Loucy (cell line): ENCODE results near the gene RNMT.
"Not testable (repeated sequence)": the region's sequence is repeated elsewhere in the genome, so short reads cannot be mapped to it uniquely, and the experiment has no call there.

Experiments used
- H2AFZ ChIP-seq: fragments of 200-600 bp; sonication (generic); 2 replicates; pipeline ENCODE4 v1.6.0; 2016; ENCODE audit warnings: antibody characterized with exemption, mild to moderate bottlenecking, low read length, moderate library complexity
- H3F3A ChIP-seq: fragments of 200-600 bp; 2 replicates; pipeline ENCODE4 v1.6.0; 2016; ENCODE audit warnings: antibody characterized with exemption, low read depth, mild to moderate bottlenecking
- H3K27me3 ChIP-seq: fragments of 200-600 bp; sonication (generic); 2 replicates; pipeline ENCODE4 v1.6.1; 2014; ENCODE audit warnings: low read length, mild to moderate bottlenecking; ENCODE audit not compliant: insufficient read depth, poor library complexity, severe bottlenecking
- H3K36me3 ChIP-seq: fragments of 200-600 bp; sonication (generic); 2 replicates; pipeline ENCODE4 v1.6.1; 2016; ENCODE audit warnings: low read length; ENCODE audit not compliant: insufficient read depth
- H3K4me1 ChIP-seq: fragments of 200-600 bp; sonication (generic); 2 replicates; pipeline ENCODE4 v1.5.1; 2014; ENCODE audit warnings: low read length, mild to moderate bottlenecking; ENCODE audit not compliant: insufficient read depth, poor library complexity, severe bottlenecking
- H3K4me2 ChIP-seq: fragments of 200-600 bp; sonication (generic); 2 replicates; pipeline ENCODE4 v1.6.0; 2014; ENCODE audit warnings: antibody characterized with exemption, low read length, low read depth, mild to moderate bottlenecking; ENCODE audit not compliant: poor library complexity, severe bottlenecking
- H3K4me3 ChIP-seq: fragments of 200-600 bp; sonication (generic); 2 replicates; pipeline ENCODE4 v1.5.1; 2014; ENCODE audit warnings: low read length, mild to moderate bottlenecking, mixed read lengths; ENCODE audit not compliant: poor library complexity, severe bottlenecking
- H3K79me2 ChIP-seq: fragments of 200-600 bp; sonication (generic); 2 replicates; pipeline ENCODE4 v1.6.1; 2014; ENCODE audit warnings: low read length; ENCODE audit not compliant: insufficient read depth
- H3K9ac ChIP-seq: fragments of 200-600 bp; sonication (generic); 2 replicates; pipeline ENCODE4 v1.6.0; 2014; ENCODE audit warnings: mild to moderate bottlenecking, low read depth, low read length, moderate library complexity; ENCODE audit not compliant: poor library complexity, severe bottlenecking
- H3K9me2 ChIP-seq: fragments of 200-600 bp; sonication (generic); replicated peaks from 2 replicates; pipeline ENCODE4 v1.6.1; 2016; ENCODE audit warnings: low read depth, low read length, mixed read lengths
- H3K9me3 ChIP-seq: fragments of 200-600 bp; sonication (generic); 2 replicates; pipeline ENCODE4 v1.6.1; 2014; ENCODE audit warnings: mild to moderate bottlenecking, antibody characterized with exemption, low read length, low read depth; ENCODE audit not compliant: insufficient read depth
- H4K20me1 ChIP-seq: fragments of 200-600 bp; sonication (generic); 2 replicates; pipeline ENCODE4 v1.6.0; 2014; ENCODE audit warnings: antibody characterized with exemption, low read length, mild to moderate bottlenecking; ENCODE audit not compliant: insufficient read depth, poor library complexity, severe bottlenecking
- EZH2phosphoT487 ChIP-seq: fragments of 200-600 bp; IDR thresholded peaks from 2 replicates; pipeline ENCODE4 v1.6.1; 2018; ENCODE audit warnings: antibody characterized with exemption, mild to moderate bottlenecking, moderate library complexity, borderline replicate concordance
- TF ChIP-seq, protein P1 (sequence below): fragments of 200-600 bp; sonication (generic); conservative IDR thresholded peaks from 2 replicates; pipeline ENCODE4 v1.5.1; 2014; ENCODE audit warnings: mild to moderate bottlenecking, antibody characterized with exemption, low read length

Gene RNMT

GRCh38 chr18:13684546-13684945, 41.9 kb upstream of the RNMT start:
- no peaks in the 10 kb centered on the region for H3K9me2 ChIP-seq
- TF ChIP-seq EZH2phosphoT487: no peak
- TF ChIP-seq, protein P1, sequence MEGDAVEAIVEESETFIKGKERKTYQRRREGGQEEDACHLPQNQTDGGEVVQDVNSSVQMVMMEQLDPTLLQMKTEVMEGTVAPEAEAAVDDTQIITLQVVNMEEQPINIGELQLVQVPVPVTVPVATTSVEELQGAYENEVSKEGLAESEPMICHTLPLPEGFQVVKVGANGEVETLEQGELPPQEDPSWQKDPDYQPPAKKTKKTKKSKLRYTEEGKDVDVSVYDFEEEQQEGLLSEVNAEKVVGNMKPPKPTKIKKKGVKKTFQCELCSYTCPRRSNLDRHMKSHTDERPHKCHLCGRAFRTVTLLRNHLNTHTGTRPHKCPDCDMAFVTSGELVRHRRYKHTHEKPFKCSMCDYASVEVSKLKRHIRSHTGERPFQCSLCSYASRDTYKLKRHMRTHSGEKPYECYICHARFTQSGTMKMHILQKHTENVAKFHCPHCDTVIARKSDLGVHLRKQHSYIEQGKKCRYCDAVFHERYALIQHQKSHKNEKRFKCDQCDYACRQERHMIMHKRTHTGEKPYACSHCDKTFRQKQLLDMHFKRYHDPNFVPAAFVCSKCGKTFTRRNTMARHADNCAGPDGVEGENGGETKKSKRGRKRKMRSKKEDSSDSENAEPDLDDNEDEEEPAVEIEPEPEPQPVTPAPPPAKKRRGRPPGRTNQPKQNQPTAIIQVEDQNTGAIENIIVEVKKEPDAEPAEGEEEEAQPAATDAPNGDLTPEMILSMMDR: no peak
- no peaks in the 10 kb centered on the region for H3K4me1 ChIP-seq
- no peaks in the 10 kb centered on the region for H3F3A ChIP-seq
- no peak overlapping the region for H2AFZ ChIP-seq
- H3K27me3 ChIP-seq: no peaks in the 10 kb centered on the region
- peaks cover 17% of the 10 kb centered on the region; the same call in 1 of the 2 replicates for H3K36me3 ChIP-seq
- H3K79me2 ChIP-seq: peaks cover 75% of the 10 kb centered on the region
- no peak overlapping the region for H3K4me2 ChIP-seq
- H3K9me3 ChIP-seq: no peaks in the 10 kb centered on the region
- no peak overlapping the region for H3K4me3 ChIP-seq
- H4K20me1 ChIP-seq: no peaks in the 10 kb centered on the region
- no peak overlapping the region for H3K9ac ChIP-seq

DNA sequence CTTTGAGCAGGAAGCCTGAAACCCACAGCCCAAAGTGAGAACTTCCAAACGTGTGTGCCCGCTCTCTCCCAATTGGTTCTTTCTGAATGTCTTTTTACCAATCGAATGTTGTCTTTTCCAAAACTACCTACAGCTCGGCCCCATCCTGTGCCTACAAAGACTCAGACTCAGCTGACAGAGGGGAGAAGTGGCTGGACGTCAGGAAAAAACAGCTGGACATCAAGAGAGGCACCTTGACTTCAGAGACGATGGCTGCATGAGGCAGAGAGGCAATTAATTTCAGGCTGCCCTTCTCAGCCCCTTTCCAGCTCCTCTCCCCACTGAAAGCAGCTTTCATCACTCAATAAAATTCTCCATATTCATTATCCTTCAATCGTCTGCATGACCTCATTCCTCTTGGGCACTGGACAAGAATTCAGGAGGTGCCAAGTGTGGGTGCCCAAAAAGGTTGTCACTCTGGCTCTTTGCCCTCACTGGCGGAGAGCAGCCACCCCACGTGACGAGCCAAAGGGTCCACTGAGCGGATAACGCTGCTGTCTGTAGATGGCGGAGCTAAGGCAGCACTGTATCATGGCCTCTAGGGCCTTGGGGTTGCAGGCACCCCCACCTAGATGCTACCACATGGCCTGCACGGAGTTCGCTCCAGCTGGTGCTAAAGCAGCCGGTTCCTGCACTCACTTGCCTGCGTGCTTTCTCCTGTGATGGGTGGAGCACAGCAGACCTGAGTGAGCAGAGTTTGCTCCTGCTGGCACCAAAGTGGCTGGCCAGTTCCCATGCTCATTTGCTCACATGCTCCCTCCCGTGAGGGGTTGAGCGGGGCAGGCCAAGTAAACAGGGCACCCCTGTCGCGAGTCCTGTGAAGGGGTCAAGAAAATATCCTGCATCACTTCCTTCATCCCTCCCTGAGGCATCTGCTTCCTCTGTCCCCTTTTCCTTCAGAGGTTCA, 38.0 kb upstream of the RNMT start:
- Histone ChIP-seq H3K9me3 (no peaks in the 10 kb centered on the region), H2AFZ (no peak overlapping the region), H3K27me3 (no peaks in the 10 kb centered on the region), H3K79me2 (peaks cover 61% of the 10 kb centered on the region), H3K9ac (no peak overlapping the region), H3K4me1 (no peaks in the 10 kb centered on the region), H3F3A (no peaks in the 10 kb centered on the region), H3K4me2 (no peak overlapping the region), H3K9me2 (no peaks in the 10 kb centered on the region), H3K36me3 (no peaks in the 10 kb centered on the region), H4K20me1 (no peaks in the 10 kb centered on the region), H3K4me3 (no peak overlapping the region)
- TF ChIP-seq EZH2phosphoT487: no peak
- TF ChIP-seq, protein P1: no peak

GRCh38 chr18:13690060-13690459, 36.4 kb upstream of the RNMT start:
- H3K27me3 ChIP-seq, H3K4me3 ChIP-seq, H3K9me2 ChIP-seq, H3K9ac ChIP-seq, H3K36me3 ChIP-seq, H2AFZ ChIP-seq, H3F3A ChIP-seq, H3K4me2 ChIP-seq, H4K20me1 ChIP-seq, H3K4me1 ChIP-seq, H3K9me3 ChIP-seq: not testable (repeated sequence)
- peaks cover 48% of the 10 kb centered on the region; the same call in 1 of the 2 replicates for H3K79me2 ChIP-seq

GRCh38 chr18:13695337-13695736, 31.1 kb upstream of the RNMT start:
- H4K20me1 ChIP-seq, H3K4me3 ChIP-seq, H2AFZ ChIP-seq, H3K9me3 ChIP-seq, H3F3A ChIP-seq, H3K36me3 ChIP-seq, H3K9ac ChIP-seq, H3K9me2 ChIP-seq, H3K4me2 ChIP-seq, H3K27me3 ChIP-seq, H3K4me1 ChIP-seq: not testable (repeated sequence)
- H3K79me2 ChIP-seq: peaks cover 41% of the 10 kb centered on the region
